Stimulated activated CD8-positive, alpha-beta memory T cell treated with anti-CD3 and anti-CD28 coated beads, Interleukin-2, amount 100 ng/mL, for 1 hour (primary cell): ENCODE results near the gene KCNMA1.

Experiments
- DNase-seq, 2 donors: peaks; one replicate each; pipeline ENCODE4 v3.0.0-alpha.2; 2020; ENCODE audit warnings: low read depth in 2 of 2

KCNMA1 gene

GRCh38 chr10:77634939-77635338 is 2.7 kb downstream of the KCNMA1 start:
- DNase-seq, result no peak

DNA sequence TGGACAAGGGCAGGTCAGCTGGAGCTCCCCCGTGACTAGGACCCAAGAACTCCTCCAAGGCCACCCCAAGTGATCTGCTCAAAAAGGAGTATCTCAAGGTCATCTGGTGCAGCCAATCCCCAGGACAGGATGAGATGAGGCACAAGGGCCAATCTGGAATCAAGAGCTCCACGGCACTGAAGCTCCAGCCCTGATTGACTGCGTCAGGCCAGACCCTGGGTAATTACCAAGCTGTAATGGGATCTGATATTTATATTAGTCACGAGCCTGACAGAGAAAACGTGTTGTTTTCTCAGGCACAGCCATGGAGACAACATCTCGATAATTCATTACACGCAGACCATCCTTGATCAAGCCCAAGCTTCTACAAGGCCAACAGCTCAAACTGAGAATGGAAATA is 4.2 kb downstream of the KCNMA1 start:
- DNase-seq, result no peak

DNA sequence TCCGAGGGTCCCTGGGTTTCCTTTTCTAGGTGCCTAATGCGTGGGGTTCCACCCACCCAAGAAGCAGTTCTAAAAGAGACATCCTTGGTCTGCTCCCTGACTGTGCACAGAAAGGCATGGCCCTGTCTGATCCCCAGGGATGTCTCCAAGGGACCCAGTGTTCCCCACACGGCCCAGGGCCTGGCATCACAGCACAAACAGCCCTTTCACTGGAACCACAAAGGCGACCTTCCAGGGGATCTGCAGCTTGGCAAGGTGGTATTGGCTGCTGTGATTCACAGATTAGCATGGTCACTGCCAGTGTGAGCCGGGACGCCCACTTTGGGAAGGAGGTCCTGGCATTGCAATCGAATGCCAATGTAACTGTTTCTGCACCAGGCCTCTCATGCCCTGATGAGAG is 6.4 kb downstream of the KCNMA1 start:
- no peak for DNase-seq

DNA sequence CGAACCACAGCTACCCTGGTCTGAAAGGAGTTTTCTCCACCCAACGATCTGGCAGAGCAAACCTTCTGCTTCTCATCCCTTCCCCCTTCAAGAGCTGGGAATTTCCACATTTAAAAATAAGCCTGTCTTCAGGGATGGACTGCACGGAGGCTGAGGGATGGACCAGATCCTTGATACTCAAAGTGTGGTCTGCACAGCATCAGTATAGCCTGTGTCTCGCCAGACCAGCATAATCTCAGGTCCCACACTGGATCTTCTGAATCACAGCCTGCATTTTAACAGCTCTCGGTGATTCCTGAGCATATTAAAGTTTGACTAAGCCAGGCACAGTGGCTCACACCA is 7.1 kb downstream of the KCNMA1 start:
- no peak for DNase-seq

- no peak for DNase-seq
Observed at GRCh38 chr10:77629775-77630506, 7.7 kb downstream of the KCNMA1 start.

DNA sequence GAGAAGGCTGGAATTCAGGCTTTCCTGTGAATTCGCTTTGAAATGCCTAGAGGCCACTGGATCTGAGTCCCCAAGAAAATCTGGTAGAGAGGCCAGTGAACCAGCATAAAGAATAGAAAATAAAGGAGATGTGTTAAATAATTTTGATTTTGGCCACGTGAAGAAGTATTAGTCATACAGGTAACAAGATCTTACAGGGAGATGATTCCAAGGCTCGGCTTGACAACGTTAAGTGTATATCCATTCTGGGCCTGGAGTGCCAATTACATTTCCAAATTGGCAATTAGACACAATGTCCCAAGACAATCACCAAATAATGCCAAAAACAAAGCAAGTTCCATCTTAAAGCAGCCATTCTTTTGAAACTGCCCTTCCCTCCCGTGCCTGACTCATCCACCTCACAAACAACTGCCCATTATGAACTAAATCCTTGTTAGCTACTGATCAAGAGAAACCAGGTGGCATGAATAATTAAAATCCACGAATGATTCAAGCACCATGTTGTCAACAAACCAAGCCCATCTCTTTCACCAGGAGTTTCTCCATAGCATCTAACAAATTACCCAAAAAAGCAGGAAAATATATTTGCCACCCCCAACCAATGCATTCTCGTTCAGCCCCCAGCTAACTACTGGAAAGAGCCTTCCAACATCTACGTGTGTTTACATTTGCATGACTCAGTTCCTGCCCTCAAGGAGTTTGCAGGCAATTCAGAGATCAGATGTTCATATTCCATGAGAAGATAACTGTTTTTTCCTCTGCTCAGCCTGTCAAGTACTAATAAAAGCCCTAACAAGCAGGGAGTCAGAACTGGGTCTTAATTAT is 8.5 kb downstream of the KCNMA1 start:
- no peak for DNase-seq

DNA sequence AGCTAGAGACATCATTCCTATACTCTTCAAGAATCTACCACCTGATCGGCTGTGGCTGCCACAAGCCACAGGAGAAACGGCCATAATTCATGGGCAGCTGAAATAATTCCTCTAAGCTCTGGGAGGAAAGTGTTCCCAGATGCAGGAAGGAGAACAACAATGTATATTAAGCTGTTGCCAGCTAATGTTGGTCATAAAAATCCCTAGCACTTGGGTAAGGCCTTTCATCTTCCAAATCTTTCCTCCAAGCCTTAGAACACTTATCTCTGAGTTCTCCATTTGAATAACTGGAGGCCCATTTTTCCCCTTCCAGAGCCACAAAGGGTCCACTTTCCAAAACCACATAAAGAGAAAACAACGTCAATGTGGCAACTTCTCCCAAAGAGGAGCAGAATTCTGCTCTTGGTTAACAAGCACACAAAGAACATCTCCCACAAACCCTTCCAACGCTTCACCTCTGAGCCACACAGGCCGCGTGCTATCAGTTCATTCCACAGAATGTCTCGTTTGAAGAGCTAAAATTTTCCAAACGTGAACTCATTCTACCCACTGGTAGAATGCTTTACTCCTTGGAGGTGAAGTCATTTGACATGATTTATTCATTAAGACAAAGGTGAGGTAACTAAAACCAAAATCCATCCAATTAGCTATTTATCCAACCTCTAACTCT is 11.2 kb downstream of the KCNMA1 start:
- DNase-seq, result no peak

DNA sequence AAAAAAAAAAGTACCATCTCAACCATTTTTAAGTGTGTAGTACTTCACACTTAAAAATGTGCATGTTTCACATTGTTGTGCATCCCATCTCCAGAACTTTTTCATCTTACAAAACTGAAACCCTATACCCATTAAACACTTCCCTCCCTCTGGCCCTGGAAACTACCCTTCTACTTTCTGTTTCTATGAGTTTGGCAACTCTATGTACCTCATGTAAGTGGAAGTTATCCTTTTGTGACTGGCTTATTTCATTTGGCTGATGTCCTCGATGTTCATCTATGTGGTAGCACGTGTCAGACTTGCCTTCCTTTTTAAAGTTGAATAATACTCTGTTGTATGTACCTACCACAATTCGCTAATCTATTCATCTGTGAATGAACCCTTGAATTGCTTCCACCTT is 12.2 kb downstream of the KCNMA1 start:
- DNase-seq, result no peak

GRCh38 chr10:77622889-77623291 is 14.7 kb downstream of the KCNMA1 start:
- DNase-seq, result no peak

DNA sequence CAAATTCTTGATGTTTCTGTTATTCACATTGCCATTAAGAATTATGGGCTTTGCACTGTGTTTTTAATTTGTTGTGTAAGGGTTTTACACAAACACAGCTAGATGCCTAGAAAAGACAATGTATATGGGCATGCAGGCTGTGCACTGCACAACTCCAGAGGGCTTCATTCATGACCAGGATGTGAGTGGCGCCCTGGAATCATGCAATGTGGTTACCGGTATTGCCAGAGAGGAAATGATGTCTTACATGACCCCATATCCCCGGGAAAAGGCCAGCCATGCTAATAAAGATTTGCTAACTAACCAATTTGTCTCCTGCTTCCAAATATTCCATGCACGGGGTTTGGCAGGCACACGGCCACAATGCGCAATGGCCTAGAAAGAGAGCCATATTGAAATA is 16.9 kb downstream of the KCNMA1 start:
- DNase-seq, result no peak

DNA sequence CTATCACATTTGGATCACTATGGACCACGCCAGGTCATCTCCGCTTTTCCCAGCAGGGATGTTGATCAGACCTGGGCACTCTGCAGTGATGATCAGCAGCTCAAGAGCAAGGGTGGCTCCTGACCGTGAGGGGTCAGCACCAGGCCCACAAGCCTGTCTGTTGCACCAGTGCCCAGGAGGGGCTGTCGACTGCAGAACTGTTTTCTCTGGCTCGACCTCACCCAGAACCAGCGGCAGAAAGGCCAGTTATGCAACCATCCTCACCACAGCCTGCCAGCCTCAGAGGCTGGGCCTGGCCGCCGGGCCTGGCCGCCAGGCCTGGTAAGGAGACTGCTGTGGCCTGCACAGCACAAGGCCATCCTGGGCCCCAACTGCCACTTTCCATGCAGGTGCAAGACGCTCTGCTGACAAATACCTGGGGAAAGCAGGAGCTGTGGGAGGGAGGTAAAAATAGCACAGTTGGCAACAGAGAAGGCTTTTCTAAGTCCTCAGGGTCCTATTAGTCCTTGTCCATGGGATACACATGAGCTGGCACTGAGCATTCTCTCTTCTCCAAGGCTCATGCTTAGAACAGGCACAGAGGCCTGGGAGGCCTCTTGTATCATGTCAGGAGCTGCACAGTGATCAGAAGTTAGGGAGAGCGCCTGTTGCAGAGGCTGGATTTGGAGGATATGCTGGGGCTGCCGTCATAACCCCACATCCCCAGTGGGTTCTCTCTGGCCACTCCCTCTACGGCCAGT is 17.5 kb downstream of the KCNMA1 start:
- no peak for DNase-seq

DNA sequence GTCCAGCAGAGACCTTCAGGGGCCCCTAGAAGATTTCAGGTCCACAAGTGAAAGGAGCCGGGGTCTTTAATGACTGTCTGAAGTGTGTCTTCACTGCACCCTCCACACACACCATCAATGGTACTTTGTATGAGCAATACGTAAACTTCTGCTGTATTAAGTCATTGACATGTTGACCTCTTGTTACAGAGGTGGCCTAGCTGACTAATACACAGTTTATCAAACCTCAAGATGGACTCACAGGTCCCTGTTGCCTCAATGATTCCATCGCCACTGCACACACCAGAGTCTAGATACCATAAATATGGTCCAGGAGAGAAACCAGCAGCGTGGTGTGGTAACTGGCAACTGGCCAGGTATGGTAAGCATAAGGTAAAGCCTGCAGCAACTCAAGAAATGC is 19.5 kb downstream of the KCNMA1 start:
- no peak for DNase-seq

- DNase-seq, result no peak
Observed at GRCh38 chr10:77616766-77617165, 20.8 kb downstream of the KCNMA1 start.

- no peak for DNase-seq
Observed at GRCh38 chr10:77614778-77615625, 22.6 kb downstream of the KCNMA1 start.

- no peak for DNase-seq
Observed at GRCh38 chr10:77613476-77614130, 24.0 kb downstream of the KCNMA1 start.

GRCh38 chr10:77611670-77612069 is 25.9 kb downstream of the KCNMA1 start:
- DNase-seq, result no peak

DNA sequence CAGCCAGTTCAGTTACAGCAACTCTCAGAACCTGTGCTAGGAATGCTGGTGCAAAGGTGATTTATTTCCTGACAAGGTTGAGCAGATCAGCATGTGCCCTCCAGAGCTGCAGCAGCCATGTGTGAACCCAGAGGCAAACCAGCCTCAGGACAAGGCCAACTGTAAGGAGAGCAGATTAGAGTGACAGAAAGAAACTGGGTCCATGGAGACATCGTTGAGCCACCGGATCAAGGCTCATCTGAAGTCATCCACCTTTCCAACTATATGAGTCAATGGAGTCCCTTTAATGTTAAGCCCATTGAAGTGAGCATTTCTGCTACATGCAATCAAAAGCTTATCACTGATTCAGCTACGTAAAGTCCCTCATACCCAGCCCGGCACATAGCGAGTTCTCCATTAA is 26.4 kb downstream of the KCNMA1 start:
- no peak for DNase-seq

DNA sequence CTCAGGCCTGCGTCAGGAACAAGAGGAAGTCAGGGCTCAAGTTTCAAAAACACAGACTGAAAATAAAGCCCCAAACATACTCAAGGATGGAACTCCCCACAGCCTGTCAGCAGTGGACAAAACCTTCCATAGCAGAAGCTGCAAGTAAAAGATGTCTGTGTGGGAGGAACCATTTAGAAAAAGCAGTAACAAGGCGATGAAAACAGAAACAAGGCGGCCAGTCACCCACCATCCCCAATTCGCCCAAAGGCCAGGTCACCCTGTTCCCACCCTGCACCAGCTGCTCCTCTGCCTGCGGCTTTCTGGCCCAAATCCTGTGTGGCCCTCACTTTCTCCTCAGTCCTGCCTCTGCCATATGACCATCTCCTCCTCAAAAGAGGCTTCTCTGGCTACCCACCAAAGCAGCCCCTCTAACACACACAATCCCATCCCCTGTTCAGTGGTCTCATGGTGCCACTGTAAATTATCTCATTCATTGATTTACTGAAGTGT is 27.8 kb downstream of the KCNMA1 start:
- DNase-seq, result no peak

DNA sequence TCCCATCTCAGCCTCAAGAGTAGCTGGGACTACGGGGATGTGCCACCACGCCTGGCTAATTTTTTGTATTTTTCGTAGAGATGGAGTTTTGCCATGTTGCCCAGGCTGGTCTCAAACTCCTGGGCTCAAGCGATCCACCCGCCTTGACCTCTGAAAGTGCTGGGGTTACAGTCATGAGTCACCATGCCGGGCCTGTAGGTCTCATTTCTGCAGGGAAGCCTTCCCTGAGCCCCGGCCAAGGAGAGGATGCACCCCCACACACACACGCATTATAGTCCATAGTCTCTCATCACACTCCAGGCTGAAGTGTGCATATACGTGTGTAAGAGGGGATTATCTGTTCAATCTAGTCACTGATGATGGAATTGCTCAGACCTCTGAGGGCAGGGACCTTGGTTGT is 29.3 kb downstream of the KCNMA1 start:
- DNase-seq, result no peak

- no peak for DNase-seq
Observed at GRCh38 chr10:77606751-77607150, 30.9 kb downstream of the KCNMA1 start.

GRCh38 chr10:77605466-77605865 is 32.1 kb downstream of the KCNMA1 start:
- no peak for DNase-seq
